ENCODE results near the gene GFER. TPM values are rescaled to one million over a fixed set of nuclear protein-coding genes. Genes with fewer than 3 reads are reported as not detected.

GFER gene
- total and polyA plus RNA-seq, 2 of the 8 experiments (the other 6 are each of a cell fraction or from before 2014, with no cell fraction given) = 17.7 to 37.9 TPM

GRCh38 chr16:1999866-2000514 lies 16.0 kb downstream of the GFER start (continued):
- no peak for TF ChIP-seq CHD7 (IDR thresholded peaks at IDR 0.05; ENCODE audit: insufficient replicate concordance, low read length)
- no peak for TF ChIP-seq EZH2 (IDR thresholded peaks at IDR 0.05; ENCODE audit: low read depth, low read length, severe bottlenecking)
- no peak for TF ChIP-seq SP4 (IDR thresholded peaks at IDR 0.05; ENCODE audit: low read length)
- TF ChIP-seq HDAC2 (IDR thresholded peaks at IDR 0.05; ENCODE audit: borderline replicate concordance in 1 of 2, low read depth in 2 of 2, low read length in 2 of 2) = no peak
- TF ChIP-seq TBP (IDR thresholded peaks at IDR 0.05; ENCODE audit: low read depth, low read length) = no peak
